Activated CD8-positive, alpha-beta memory T cell treated with anti-CD3 and anti-CD28 coated beads, Interleukin-2, amount 50 U/mL, for 48 hours (primary cell): ENCODE data around the gene BCL2.
"Not testable (repeated sequence)": the region's sequence is repeated elsewhere in the genome, so short reads cannot be mapped to it uniquely, and the experiment has no call there.

ENCODE experiments used
- DNase-seq: peaks from one replicate; pipeline ENCODE4 v3.0.0-alpha.2; 2020

The BCL2 gene

GRCh38 chr18:63319383-63320122 lies at the start of gene BCL2:
Gene BCL2, minus strand, starts transcription at chr18:63319769.
- no peak for DNase-seq

DNA sequence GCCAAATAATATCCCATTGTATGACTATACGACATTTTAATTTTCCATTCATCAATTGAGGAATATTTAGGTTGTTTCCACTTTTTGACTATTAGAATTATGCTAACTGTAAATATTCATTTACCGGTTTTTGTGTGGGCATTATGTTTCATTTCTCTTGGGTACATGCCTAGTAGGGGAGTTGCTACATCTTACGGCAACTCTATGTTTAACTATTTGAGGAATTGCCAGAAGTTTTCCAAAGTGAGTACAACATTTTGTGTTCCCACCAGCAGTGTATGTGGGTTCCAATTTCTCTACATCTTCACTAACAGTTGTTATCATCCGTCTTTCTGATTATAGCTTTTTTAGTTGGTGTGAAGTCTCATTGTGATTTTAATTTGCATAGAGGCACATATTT lies 49.0 kb upstream of the BCL2 start:
- no peak for DNase-seq

DNA sequence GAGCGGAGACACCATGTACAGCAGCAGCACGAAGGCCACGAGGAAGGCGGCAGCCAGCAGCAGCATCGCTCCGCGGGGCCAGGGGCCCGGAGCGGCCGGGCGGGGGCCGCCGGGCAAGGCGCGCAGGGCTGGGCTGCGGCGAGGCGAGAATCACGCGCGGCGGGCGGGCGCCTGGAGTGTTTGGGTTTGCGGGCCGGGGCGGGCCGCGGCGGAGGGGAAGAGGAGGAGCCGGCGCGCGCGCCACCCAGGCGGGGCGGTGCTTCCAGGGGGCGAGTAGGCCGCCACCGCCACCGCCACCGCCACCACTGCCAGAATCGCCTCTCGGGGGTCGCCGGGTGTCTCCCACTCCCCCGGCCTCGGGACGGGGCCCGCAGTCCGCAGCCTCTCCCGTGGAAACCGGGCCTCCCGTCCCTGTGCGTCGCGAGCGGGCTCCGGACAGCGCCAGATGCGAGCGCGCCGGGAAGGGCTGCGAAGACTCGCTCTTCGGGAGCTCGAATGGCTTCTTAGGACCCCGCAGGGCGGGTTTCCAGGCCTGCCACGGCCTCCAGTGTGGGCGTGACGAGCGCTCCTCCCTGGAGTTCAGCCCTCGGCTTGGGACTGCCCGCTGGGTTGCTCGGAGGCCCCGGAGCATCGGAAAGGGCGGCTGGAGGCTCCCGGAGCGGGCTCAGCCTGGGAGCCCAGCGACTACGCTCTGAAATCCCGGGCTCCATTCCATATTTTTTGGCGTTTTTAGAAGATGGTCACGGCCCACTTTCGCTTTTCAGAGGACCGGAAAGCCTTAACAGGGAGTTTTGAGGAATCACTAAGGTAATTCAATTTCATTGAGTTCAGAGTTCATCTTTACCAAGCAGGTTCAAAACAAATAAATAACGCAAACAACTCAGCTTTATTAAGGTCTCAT lies 47.7 kb upstream of the BCL2 start, which contains the start of gene KDSR:
Gene KDSR (minus strand): TSS at position 154 of the 901 bp plus-strand sequence. CDS start 88 bp downstream, at position 66.
- peak; percentile 92 for DNase-seq

- DNase-seq, result peak; percentile 83
Observed at GRCh38 chr18:63366213-63367052, 46.9 kb upstream of the BCL2 start.

- DNase-seq, result peak; percentile 57
Observed at GRCh38 chr18:63365876-63366212, 46.3 kb upstream of the BCL2 start.

GRCh38 chr18:63363951-63364350 lies 44.4 kb upstream of the BCL2 start:
- no peak for DNase-seq

DNA sequence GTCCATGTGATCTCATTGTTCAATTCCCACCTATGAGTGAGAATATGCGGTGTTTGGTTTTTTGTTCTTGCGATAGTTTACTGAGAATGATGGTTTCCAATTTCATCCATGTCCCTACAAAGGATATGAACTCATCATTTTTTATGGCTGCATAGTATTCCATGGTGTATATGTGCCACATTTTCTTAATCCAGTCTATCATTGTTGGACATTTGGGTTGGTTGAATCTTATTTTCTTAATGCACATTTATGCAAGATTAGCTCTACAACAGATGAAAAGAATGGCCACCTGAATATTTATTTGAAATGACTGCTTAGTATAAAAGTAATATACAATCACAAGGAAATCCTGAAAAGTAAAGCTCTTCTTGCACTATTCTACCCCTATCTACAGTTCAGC lies 43.9 kb upstream of the BCL2 start:
- not testable (repeated sequence) for DNase-seq

GRCh38 chr18:63356272-63356896 lies 36.8 kb upstream of the BCL2 start:
- no peak for DNase-seq

- no peak for DNase-seq
Observed at GRCh38 chr18:63350230-63350629, 30.7 kb upstream of the BCL2 start.

- no peak for DNase-seq
Observed at GRCh38 chr18:63348508-63349136, 29.1 kb upstream of the BCL2 start.

DNA sequence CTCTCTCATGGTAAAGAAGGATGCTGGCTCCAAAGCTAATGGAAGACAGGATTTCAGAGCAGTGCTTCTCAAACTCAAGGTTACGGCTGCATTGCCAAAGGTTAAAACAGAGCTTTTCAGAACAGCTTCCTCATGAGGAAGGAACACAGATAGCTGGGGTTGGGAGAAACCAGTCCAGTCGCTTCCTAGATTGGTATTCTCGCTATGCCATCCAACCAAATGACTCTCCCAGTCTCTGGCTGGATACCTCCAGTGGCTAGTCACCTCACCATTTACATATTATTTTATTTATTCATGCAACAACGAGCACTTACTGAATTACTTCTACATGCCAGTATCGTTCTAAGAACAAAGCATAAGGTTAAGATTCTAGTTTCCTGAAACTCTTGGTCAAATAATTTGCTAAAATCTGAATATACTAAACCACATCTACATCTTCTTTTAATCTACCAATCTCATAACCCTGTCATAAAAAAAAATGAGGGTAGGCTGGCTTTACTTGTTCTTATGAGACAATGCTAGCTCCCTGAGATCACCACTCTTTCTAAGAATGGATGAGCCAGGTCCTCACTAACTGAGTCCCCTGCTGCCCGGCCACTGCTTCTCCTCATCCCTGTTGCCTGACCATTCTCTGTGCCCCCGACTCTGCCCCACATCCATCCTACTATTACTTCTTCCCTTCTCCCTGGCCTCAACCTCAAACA lies 27.1 kb upstream of the BCL2 start:
- no peak for DNase-seq

DNA sequence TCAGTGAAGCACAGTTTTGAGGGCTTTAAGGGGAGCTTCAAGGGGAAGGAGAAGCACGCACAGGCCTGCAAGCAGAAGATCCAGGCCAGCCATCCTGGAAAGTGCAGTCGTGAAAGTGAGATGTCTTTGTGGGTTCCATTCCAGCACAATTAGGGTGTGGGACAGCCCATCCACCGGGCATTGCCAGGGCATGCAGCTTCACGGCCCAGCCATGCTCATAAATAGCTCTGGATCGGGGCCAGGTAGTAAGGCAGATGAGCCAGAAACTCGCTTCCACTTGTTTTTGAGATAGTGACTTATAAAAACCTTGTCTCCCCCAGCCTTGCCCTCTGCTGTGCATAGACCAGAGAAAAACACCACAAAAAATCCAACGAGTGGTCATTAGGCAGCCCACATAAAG lies 26.5 kb upstream of the BCL2 start:
- DNase-seq, result no peak

- no peak for DNase-seq
Observed at GRCh38 chr18:63344918-63345317, 25.3 kb upstream of the BCL2 start.

GRCh38 chr18:63344263-63344662 lies 24.7 kb upstream of the BCL2 start:
- DNase-seq, result no peak

- no peak for DNase-seq
Observed at GRCh38 chr18:63342206-63342605, 22.6 kb upstream of the BCL2 start.

DNA sequence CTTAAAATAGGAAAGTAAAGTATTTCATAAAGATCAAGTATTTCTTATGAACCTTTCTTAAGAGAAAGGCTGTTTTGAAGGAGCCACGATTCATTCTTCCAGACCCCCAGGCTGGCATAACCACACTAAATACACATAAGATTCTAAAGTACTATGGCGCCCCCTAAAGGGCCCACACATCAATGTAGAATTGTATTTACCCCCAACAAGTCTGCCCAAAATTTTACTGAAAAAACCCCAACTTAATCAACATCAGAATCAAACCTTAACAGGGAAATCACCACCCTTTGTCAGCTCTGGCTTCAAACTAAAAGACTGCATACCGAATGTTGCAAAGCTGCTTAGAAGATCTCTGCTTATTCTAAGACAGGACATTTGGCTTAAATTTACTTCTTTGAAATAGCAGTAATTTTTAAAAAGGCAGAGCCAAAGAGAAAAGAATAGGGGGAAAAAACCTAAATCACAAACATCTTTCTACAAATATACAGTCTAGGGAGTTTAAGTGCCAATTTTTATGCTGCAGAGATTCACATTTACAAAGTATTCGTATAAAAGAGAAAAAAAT lies 20.4 kb upstream of the BCL2 start:
- no peak for DNase-seq

DNA sequence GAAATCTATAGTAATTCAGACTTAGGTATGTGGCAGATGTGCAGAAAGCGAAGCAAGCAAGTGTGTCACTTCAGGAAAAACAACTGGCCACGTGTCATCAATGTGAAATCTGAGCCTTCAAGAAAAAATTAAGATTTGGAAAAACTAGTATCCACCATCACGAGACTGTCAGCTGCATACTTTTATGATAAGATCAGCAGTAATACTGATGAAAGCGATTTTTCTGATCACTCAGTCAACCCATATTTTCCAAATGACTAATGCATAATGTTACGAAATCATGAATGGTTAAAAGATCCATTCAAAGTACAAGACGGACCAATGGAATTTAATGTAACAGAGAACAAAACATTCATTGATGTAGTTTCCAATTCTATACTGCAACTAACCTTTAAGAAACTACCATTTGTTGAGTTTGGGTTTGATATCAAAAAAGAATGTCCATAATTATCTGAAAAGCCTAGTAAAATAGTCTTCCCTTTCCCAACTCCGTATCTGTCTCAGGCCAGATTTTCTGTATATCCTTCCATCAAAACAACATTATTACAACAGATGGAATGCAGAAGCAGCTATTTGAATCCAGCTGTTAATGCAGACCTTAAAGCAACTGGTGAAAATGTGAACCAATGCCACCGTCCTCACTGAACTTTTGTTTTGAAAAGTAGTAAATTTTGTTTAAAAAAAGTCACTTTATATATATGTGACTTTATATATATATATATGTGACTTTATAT lies 17.0 kb upstream of the BCL2 start:
- DNase-seq, result no peak

DNA sequence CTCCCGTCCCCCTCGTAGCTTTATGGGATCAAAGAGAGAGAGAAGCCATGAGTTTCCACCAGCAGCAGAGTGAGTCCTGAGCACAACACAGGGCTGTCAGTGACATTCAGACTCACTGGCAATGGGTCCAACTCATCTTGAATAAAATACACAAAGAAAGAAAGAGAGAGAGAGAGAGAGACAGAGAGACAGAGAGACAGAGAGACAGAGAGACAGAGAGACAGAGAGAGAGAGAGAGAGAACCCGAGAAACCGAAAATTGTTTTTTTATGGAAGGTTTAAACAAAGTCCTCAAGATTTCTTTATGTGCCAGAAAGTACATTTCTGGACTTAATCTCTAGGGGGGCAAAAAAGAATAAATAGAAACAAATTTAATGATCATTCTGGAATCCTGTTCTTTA lies 11.5 kb upstream of the BCL2 start:
- no peak for DNase-seq

DNA sequence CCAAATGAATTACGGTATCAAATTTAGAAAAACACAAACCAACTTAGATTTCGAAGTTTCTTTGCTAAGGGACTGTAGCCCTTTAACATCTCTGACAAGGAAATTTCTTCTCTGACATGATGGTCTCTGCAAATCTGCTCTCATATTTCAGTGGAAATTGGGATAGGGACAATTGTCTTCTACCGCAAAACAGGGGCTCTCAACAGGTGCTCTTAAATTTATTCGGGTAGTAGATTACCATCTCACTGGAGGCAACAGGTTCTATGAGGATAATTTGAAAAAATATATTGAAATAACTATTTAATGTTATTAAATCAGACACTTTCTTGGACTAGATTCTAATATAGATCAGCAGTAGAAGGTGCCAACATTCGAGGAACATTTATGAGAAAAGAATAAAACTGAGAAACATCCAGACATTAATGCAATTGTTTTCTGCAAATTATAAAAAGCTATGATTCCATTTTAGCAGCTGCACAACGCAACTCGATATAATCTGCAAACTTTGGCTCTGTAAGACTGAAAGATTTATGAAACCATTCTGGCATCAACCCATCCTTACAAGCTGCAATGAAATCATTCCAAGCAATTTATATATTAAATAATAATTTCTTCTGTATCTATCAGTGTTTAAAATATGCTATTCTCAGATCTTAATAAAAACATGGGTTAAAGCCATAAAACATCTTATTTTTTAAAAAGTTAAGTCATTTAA lies 10.0 kb upstream of the BCL2 start:
- no peak for DNase-seq

- DNase-seq, result no peak
Observed at GRCh38 chr18:63326011-63326410, 6.4 kb upstream of the BCL2 start.
